GM18858 (cell line): ENCODE results near the gene TUBA3C.
"Not testable (repeated sequence)": the region's sequence is repeated elsewhere in the genome, so short reads cannot be mapped to it uniquely, and the experiment has no call there.

ENCODE experiments used
- ATAC-seq: cut with Tn5 transposase; IDR thresholded peaks from one replicate; pipeline ENCODE4 v1.9.1; 2021; ENCODE audit not compliant: unreplicated experiment

Gene TUBA3C

GRCh38 chr13:19181621-19182485, at the start of gene TUBA3C:
TSS of gene TUBA3C (minus strand) at chr13:19181824. CDS start at chr13:19181747, 77 bp downstream.
- no peak for ATAC-seq

GRCh38 chr13:19207413-19207812, 25.8 kb upstream of the TUBA3C start:
- not testable (repeated sequence) for ATAC-seq

- not testable (repeated sequence) for ATAC-seq
These were observed 11.0 kb upstream of the TUBA3C start for GRCh38 chr13:19192622-19193021.

GRCh38 chr13:19189911-19190310, 8.3 kb upstream of the TUBA3C start:
- ATAC-seq, result not testable (repeated sequence)

GRCh38 chr13:19189368-19189767, 7.7 kb upstream of the TUBA3C start:
- not testable (repeated sequence) for ATAC-seq

- ATAC-seq, result no peak
These were observed 4.4 kb upstream of the TUBA3C start for GRCh38 chr13:19185865-19186645.

GRCh38 chr13:19185086-19185864, 3.7 kb upstream of the TUBA3C start:
- ATAC-seq, result no peak

- ATAC-seq, result no peak
These were observed 2.6 kb upstream of the TUBA3C start for GRCh38 chr13:19184176-19184575.

- ATAC-seq, result no peak
These were observed 2.1 kb upstream of the TUBA3C start for GRCh38 chr13:19183676-19184075.

GRCh38 chr13:19182536-19182935, 912 bp upstream of the TUBA3C start:
- no peak for ATAC-seq

GRCh38 chr13:19181021-19181620, 503 bp downstream of the TUBA3C start:
- no peak for ATAC-seq

GRCh38 chr13:19179916-19180315, 1.7 kb downstream of the TUBA3C start:
- ATAC-seq, result no peak

GRCh38 chr13:19178901-19179593, 2.6 kb downstream of the TUBA3C start:
- ATAC-seq, result no peak

- not testable (repeated sequence) for ATAC-seq
These were observed 4.4 kb downstream of the TUBA3C start for GRCh38 chr13:19176981-19177776.

- ATAC-seq, result no peak
These were observed 7.9 kb downstream of the TUBA3C start for GRCh38 chr13:19173752-19174151.

- ATAC-seq, result no peak
These were observed 9.0 kb downstream of the TUBA3C start for GRCh38 chr13:19172647-19173030.

GRCh38 chr13:19172007-19172646, 9.5 kb downstream of the TUBA3C start:
- ATAC-seq, result no peak

GRCh38 chr13:19171563-19171962, 10.1 kb downstream of the TUBA3C start:
- ATAC-seq, result no peak

- ATAC-seq, result no peak
These were observed 11.6 kb downstream of the TUBA3C start for GRCh38 chr13:19169991-19170390.
